PFSK-1 (cell line): Measurements from ENCODE around the gene PHB1.

Experiments
- FOXP2 ChIP-seq: optimal IDR thresholded peaks from 2 replicates; pipeline ENCODE3; 2011; ENCODE audit warnings: borderline replicate concordance, control low read depth, inconsistent platforms; ENCODE audit not compliant: insufficient read depth; ENCODE audit errors: extremely low read length, extremely low read depth
- POLR2AphosphoS5 ChIP-seq: IDR thresholded peaks from 2 replicates; pipeline ENCODE4 v1.6.1; 2012; ENCODE audit warnings: low read depth, mild to moderate bottlenecking, control low read depth, low read length, moderate library complexity
- REST ChIP-seq, 2 experiments: IDR thresholded peaks; 2 replicates each; pipeline versions ENCODE4 v1.6.1 to v1.8.0; 2011 to 2012; ENCODE audit warnings: low read depth in 2 of 2, low read length in 2 of 2, control low read depth in 1 of 2, inconsistent platforms in 1 of 2, mild to moderate bottlenecking in 1 of 2, moderate library complexity in 1 of 2; ENCODE audit not compliant: insufficient read depth in 1 of 2
- SIN3A ChIP-seq: IDR thresholded peaks from 2 replicates; pipeline ENCODE4 v1.6.1; 2012; ENCODE audit warnings: mild to moderate bottlenecking, low read length, moderate library complexity, borderline replicate concordance; ENCODE audit not compliant: insufficient read depth
- TAF1 ChIP-seq: IDR thresholded peaks from 2 replicates; pipeline ENCODE4 v1.6.1; 2012; ENCODE audit warnings: low read length, control low read depth, borderline replicate concordance; ENCODE audit not compliant: insufficient read depth

The PHB1 gene

GRCh38 chr17:49361902-49362722, 52.6 kb downstream of the PHB1 start, which contains the start of gene ZNF652:
Gene ZNF652 (minus strand): TSS chr17:49362250. CDS start chr17:49317725, 44,525 bp downstream.
- peak; percentile 60; the same call in 1 of the 2 replicates for TF ChIP-seq TAF1
- TF ChIP-seq POLR2AphosphoS5, result peak; percentile 60; the same call in 1 of the 2 replicates
- TF ChIP-seq SIN3A, result no peak

- no peak for TF ChIP-seq POLR2AphosphoS5
- peak; percentile 26 for TF ChIP-seq FOXP2
- TF ChIP-seq TAF1, result peak; percentile 37; the same call in 1 of the 2 replicates
- 0 out of 2 replicates have a peak, but pooled peaks have one; percentile 57 for TF ChIP-seq SIN3A
- no peak for TF ChIP-seq REST (IDR thresholded peaks at IDR 0.05; ENCODE audit: insufficient read depth in 1 of 2, low read depth in 2 of 2, low read length in 2 of 2)
These were observed 53.4 kb downstream of the PHB1 start for GRCh38 chr17:49361129-49361901.

- no peak for TF ChIP-seq SIN3A
- TF ChIP-seq REST (IDR thresholded peaks at IDR 0.05; ENCODE audit: insufficient read depth in 1 of 2, low read depth in 2 of 2, low read length in 2 of 2), result no peak
- TF ChIP-seq TAF1, result no peak
- TF ChIP-seq FOXP2, result no peak
- no peak for TF ChIP-seq POLR2AphosphoS5
These were observed 53.9 kb downstream of the PHB1 start for GRCh38 chr17:49360796-49361128.

GRCh38 chr17:49359990-49360795, 54.5 kb downstream of the PHB1 start:
- TF ChIP-seq TAF1, result no peak
- no peak for TF ChIP-seq POLR2AphosphoS5

- TF ChIP-seq SIN3A, result no peak
- TF ChIP-seq REST (IDR thresholded peaks at IDR 0.05; ENCODE audit: insufficient read depth in 1 of 2, low read depth in 2 of 2, low read length in 2 of 2), result no peak
- TF ChIP-seq FOXP2, result no peak
- no peak for TF ChIP-seq POLR2AphosphoS5
- no peak for TF ChIP-seq TAF1
These were observed 55.9 kb downstream of the PHB1 start for GRCh38 chr17:49358641-49359247.
